ENCODE results near the gene ARHGEF3.
A peak's percentile ranks its signal among the peaks of the same experiment; 100 is the strongest.

The ARHGEF3 gene, protein sequence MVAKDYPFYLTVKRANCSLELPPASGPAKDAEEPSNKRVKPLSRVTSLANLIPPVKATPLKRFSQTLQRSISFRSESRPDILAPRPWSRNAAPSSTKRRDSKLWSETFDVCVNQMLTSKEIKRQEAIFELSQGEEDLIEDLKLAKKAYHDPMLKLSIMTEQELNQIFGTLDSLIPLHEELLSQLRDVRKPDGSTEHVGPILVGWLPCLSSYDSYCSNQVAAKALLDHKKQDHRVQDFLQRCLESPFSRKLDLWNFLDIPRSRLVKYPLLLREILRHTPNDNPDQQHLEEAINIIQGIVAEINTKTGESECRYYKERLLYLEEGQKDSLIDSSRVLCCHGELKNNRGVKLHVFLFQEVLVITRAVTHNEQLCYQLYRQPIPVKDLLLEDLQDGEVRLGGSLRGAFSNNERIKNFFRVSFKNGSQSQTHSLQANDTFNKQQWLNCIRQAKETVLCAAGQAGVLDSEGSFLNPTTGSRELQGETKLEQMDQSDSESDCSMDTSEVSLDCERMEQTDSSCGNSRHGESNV

DNA sequence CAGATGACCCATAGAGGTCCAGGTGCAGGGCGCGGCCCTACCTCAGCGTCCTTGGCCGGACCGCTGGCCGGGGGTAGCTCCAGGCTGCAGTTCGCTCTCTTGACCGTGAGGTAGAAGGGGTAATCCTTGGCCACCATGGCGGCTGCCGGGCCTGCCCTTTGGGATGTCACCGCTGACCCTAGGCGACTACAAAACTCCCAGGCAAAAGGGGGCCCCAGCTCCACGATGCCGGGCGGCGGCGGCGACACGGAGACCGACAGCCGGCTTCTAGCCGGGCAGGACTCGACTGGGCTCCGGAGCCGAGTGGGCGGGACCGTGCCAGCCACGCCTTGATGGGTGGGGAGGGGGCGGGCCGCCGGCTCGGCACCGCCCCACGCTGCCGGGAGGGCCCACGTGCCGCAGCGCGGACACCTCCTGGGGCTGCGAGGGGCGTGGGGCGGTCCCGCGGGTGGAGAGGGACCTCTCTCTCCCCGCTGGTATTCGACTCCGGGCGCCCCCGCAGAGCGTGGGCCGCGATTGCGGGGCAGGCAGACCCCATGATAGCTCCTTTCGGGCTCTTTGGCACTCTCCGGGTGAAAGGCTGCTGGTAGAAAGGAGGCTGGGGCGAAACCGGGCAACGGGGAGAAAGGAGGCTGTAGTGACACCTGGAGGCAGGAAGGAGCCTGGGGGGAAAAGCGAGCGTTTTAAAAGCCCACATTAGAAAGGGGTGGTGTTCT, at the start of gene ARHGEF3:
ARHGEF3 (minus strand) TSS at position 288 of the 716 bp plus-strand sequence; CDS start at position 137, 151 bp downstream.
- no peak for DNase-seq

DNA sequence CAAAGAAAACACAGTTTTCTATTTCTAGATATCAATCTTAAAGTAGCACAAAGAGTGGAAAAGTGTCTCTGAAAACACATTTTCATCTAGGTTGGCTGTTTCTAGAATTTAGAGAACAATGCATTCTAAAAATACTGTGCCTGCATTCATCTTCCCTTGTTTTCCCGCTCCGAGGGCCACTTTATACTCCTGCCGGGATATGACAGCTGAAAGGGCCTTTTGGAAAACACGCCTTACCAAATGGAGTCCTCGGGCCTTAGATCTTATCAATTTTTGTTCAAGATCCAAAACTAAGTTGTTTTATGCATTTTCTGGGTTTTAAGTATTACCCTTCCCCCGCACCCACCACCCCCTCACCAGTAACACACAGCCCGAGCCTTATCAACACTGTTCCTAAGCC, 47.9 kb upstream of the ARHGEF3 start:
- DNase-seq, result no peak

DNA sequence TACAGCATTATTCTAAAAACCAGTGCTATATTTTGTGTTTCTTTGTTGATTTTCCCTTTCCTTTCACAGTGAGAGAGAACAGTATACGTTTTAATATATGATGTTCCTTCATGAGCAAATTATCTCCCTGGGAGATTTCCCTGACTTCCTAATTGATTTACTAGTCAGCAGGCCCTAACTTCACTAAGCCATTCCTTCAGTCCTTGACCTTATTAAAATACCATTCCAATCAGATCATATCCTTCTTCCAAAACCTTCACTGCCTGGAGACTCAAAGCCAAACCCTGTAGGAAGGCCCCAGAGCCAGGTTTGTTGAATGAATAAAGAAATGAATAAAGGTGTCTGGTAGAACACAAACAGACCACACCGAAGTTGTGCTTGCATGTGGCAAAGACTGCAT, 43.8 kb upstream of the ARHGEF3 start:
- DNase-seq, result no peak

DNA sequence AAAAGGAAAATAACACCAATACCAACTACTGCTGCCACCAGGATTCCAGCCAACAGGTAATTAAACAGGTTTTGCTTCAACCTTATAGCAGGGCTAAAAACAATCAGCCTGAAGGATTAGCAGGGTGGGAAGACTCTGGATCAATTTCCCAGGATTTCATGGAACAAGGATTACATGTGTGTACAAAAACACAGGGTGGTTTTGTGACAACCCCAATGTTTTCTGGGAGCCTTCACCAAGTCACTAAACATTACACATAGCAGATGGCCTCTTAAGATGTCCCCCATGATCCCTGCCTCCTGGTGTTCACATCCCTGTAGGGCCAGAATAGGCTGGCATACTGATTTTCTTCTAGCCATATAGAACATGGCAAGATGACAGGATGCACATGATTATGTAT, 42.8 kb upstream of the ARHGEF3 start:
- no peak for DNase-seq

DNA sequence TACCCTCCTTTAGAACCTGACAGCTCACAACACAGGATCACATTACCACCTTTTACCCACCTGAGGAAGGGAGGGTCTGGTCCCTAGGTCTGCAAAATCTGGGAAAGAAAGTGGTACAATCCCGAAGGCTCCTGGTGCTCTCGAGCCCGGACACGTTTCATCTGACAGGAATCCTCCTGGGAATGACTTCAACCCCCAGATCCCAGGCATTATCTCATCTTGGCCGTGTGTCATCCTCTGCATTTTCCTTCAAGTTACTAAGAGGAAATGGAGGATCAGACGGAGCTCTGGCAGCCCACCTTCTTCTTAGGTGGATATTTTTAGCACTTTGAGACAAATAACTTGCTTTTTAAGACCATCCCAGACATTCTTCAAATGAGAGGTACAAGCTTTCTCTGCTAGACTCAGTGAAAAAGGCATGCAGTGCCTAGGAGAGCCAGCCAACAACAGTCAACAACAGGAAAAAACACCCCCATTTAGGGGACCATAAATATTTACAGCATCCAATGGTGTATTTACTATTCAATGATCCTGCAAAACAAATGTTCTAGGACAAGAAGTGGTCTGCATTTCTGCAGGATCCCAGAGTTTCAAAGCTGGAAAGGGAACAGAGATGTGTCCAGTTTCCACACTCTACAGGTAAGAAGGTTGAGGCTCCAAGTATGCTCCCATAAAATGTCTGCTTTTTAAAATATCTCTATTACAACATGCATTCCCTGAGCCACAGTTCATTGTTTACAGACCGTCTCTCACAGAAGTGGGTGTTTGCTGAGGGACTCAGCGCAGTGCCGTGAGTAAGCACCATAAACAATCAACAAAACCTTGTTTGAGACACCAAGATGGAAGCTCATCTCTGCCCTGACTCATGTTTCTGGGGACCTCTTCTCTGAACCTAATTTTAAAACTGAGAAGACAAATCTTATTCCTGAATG, 38.3 kb upstream of the ARHGEF3 start:
- DNase-seq, result no peak

DNA sequence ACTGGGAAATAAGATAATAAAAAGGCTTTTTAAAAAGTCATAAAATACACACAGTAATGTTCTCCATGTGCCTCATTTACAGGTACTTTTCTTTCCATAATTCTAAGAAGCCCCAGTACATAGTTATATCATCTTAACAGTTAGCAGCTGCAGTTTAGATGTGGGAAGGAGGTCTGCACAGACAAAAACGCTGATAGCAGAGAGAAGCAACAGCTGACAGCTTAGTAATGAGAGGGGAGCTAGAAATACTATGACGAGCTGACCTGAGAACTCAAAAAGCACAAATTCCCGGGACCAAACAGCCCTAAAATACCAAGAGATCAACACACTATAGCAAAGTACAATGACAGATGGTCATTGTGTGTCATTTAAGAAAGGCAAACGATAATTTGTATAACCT, 36.7 kb upstream of the ARHGEF3 start:
- DNase-seq, result no peak

DNA sequence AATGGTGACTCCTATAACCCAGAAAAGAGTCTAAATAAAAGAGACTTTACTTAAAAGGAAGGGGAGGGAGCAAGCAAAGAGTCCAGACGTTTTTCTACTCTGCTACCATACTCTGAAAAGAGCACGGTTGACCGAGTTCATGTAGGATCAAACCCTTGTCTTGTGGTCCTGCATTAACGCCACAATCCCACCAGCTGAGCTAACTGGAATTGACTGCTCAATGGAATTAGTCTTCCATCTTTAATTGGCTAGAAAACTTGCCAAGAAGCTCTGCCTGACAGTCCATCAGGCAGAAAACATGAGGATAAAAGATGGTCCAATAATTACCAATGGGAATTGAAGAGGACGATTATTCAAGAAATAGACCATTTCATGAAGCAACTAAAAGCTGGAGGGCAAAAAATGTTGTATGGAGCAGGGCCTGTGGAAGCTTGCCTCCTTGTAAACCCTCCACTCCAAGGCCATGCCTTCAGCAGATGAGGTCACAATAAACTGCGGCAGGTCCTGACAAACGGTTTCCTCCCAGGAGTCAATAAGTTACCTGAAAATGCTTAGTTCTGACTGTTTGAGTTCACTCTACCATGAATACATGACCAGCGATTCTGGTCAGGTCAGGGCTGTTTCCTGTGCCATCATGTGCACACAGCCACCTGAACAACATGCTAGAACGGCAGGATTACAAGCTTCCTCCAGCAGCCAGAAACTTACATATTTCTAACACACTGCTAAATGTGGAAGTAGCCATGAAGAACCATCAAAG, 35.6 kb upstream of the ARHGEF3 start:
- no peak for DNase-seq

DNA sequence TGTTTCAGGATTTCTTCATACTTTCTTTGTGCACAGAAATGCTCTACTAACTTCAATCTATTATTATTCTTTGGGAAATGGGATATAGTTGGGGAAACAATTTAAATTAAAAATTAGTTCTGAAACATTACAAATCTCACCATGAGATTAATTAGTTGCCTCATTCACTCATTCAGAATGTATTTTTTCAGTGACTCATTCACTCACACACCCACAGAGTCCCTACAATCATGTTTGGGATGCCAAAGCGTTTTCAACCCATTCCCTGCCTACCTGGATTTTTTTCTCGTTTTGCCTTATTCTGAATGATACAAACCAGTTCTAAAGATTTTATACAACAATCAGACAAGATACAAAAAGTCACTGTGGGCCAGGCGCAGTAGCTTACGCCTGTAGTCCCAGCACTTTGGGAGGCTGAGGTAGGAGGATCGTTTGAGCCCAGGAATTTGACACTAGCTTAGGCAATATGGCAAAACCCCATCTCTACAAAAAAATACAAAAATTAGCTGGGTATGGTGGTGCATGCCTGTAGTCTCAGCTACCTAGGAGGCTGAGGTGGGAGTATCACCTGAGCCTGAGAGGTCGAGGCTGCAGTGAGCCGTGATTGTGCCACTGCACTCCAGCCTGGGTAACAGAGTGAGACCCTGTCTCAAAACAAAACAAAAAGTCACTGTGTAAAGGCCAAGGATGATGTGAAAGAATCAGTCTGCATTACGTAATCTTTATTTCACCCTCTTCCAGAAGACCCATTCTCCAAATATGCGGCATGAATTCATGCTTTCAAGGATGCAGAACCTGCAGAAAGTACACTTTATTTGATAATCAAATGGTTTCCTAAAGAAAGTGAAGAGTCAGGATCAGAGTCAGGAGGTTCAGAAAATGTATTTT, 34.8 kb upstream of the ARHGEF3 start:
- no peak for DNase-seq

DNA sequence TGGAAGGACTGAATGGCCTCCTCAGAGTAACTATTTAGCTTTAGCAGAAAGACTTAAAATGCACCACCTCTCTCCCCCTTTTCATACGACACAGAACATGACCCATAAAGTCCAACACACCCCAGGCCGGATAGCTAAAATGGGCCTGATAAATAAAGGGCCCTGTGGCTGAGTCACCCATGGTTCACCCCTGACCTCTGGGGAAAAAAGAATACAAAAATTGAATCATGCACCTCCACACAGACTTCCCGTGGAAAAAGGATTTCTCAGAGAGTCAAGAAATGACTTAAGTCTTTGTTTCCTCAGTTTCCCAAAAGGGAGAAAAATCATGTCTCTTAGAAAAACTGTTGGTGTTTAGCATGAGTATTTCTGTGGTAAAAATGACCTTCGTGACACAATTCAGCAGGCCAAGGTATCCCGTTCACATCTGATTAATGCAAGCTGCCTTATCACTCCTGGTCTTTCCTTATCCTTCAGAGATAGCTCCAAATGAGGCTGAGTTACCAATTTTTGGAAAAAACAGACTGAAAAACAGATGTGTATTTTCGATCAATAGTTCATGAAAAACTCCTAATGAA, 34.0 kb upstream of the ARHGEF3 start:
- DNase-seq, result no peak

DNA sequence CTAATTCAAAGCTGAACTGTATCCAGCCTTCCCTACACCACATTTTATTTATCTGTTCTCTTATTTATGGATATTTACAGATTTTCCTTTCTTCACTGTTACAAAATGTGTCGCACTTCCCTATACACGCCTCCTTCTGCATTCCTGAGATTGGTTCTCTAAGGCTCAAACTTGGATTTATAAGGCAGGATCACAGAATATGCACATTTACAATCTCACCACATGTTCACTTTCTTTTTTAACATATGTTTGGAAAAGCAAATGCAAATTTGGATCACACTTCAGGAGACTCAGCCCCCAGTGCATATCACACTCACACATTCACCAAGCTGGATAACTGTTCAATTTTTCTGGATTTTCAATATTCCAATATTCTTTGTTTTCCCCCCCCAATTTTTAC, 31.8 kb upstream of the ARHGEF3 start:
- DNase-seq, result no peak

DNA sequence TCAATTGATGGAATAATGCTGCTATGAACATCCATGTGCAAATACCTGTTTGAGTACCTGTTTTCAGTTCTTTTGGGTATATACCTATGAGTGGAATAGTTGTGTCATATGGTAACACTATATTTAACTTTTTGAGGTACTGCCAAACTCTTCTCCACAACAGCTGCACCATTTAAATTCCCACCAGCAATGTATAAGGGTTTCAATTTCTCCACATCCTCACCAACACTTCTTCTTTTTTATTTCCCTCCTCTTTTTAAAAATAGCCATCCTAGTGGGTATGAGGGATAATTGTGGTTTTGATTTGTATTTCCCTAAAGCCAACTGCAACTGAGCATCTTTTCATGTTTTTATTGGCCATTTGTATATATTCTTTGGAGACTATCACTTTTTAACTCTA, 31.3 kb upstream of the ARHGEF3 start:
- DNase-seq, result peak; percentile 42

DNA sequence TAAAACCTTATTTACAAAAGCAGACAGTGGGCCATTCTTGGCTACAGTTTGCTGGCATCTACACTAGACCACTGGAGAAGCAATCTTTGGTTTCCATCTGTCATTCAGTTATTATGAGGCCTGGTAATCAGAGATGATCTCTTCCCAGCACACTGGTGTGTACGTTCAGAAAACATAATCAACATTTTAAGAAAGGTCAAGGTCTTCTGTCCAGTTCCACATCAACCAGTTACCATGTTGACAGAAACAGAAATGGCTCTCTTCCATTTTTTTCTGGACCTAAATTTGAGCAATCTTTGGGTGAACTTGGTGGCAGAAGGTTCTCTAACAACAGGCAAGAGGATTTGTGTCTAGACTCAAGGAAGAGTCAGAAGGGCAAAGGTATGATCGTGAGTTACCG, 29.8 kb upstream of the ARHGEF3 start:
- no peak for DNase-seq

DNA sequence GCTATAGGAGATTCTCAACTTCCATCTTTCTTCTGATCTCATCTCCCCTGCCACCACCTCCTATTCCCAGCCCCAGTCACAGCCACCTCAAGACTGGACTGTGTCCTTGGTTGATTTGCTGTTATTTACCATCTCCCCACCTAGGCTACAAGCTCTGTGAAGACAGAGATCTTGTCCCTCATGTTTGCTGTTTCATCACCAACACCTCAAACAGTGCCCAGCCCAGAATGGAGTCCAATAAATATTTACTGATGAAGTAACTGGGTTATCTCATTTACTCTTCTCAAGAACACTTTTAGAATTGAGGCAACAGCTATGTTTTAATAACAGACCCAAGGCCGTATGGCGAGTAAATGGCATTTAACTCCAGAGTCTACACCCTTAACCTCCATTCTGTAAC, 29.1 kb upstream of the ARHGEF3 start:
- no peak for DNase-seq

DNA sequence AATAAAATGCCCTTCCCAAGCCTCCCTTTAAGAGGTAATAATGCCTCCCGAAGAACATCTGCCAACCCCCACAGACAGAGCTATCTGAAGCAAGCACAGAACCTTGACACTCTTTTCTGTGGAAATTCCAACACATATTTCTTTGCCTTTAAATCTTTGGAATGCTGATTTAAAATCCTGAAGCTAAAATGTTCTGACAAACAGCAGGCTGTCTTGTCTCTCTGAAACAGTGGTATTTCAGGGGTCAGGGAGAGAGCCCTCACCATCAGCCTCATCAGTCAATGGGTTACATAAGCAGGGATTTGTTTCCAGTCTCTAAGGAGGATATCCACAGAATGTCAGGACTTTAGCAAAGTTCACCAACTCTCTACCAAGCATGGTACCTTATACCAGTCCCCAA, 27.8 kb upstream of the ARHGEF3 start:
- DNase-seq, result no peak

DNA sequence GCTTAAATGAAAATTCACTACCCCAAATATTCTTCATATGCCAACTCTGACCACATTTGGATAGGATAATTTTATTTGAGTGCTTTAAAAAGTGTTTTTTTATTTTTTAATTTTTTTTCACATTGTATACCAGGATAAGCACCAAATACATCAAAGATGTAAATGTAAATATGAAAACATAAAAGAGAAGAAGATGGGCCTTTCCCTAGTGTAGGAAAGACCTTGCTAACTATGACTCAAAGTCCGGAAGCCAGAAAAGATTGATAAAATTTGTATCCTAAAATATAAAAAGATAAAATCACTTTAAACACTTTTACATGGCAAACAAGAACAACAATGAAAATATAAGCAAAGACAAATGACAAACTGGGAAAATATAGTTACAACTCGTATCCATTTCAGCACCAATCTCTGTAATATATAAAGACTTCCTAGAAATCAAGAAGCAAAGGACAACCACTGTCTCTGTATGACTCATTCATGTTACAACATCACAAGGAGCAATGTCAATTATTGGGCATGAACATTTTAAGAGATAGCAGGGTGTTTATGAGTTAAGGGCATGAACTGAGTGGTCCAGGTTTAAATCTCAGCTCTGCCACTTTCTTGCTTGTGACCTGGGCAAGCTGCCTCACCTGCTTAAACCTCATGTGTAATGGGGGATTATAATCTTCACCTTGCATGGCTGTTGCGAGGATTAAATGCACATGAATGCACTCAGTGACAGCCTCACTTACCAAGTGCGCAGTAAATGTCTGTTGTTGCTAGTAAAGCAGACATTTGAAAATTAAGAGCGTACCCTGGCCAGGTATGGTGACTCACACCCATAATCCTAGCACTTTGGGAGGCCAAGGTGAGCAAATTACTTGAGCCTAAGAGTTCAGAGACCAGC, 25.3 kb upstream of the ARHGEF3 start:
- DNase-seq, result no peak

DNA sequence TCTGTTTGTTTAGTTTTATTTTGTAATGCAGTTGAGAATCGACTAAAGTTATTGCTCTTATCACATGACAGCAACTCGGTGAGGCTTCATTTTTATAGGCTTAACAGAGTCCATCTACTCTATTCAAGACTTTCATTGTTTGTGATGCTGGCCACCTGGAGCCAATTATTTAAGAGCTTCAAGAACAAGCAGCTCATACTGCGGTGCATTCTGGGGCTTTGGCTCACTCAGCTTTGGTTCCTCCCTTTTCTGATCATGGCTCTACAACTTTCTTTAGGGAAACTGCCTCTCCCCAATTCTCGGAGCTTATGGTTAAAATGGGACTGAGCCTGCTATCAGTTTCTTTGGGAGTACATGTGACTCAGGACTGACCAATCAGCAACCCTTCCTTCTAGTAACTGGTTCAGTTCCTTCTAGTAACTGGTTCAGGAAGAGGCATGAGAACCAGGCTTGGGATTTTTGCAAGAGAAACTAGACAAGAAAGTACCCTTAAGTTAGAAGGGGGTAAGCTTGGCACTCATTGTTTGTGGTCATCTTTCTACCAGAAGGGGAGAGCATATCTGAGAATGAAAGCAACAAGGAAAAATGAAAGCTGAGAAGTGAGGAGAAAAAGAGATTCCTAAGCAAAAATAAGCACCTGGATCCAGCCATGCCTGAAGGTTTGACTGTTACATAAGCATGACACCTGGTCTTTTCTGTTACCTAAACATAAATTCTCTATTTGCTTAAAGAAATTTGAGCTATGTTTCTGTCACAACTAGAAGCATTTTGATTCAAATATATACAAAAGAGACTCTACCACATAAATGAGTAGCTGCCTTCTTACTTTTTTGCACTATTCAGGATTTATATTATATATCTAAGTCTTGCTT, 24.1 kb upstream of the ARHGEF3 start:
- peak; percentile 55 for DNase-seq

DNA sequence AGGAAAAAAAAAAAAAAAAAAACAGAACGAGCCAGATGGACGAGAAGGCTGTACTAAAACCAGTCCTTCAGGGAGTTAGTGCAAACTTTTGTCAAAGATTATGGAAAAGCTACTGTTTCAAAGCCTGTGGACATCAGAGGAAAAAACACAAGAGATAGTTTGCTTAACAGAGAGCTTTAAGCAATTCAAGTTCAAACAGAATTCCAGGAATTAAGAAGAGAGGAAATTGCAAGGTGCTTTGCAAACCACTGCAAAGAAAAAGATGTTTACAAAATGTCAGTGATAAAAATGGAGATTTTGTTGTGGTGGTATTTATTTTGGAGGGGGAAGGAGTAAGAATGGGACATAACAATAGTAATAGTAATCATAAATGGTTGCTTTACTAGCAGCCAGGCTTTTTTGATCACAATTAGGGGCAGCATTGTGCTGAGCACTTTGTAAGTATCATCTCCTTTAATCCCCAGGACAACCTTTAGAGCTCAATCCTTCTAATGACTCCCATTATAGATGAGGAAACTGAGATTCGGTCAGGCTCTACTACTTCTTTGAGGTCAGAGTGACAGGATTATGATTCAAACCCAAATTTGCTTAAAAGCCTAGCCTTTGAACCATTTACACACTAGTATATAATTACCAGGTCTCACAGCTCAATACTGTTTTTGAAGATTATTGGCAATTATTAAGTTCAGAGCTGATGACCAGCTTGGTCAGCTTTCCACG, 22.4 kb upstream of the ARHGEF3 start:
- DNase-seq, result no peak

DNA sequence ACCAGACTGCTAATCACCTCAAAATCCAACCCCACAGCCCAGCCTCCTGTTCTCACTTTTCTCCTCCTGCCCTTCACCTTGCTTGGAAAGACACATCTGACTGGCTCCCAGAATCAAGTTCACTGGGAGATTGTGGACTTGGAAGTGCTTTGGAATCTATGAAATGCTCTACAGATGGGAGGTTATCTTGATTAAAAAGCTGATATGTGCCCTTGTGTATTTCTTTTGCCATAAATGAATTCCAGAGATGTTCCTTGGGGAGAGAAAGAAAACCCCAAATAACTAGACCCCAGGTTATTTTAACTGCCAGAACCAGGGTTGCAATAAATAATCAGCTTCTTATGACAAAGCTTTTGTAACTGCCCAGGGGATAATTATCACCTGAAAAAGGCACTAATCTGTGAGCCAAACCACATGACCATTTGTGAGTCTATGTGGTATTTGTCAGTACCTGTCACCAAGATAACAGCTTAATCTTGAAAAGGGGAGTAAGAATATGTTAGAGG, 21.7 kb upstream of the ARHGEF3 start:
- DNase-seq, result no peak

Measured in RPMI8226 (cell line).